CD4-positive, alpha-beta T cell (primary cell): ENCODE results near the gene TMEM269. TPM values are rescaled to one million over a fixed set of nuclear protein-coding genes. Genes with fewer than 3 reads are reported as not detected.

Experiments
- ATAC-seq: fragments of 200-7000 bp; cut with Tn5 transposase; one replicate; pipeline ENCODE4 v1.10.0; 2022; ENCODE audit warnings: mild to moderate bottlenecking; ENCODE audit not compliant: poor library complexity
- CTCF ChIA-PET: fragments of 350-600 bp; sonication (Branson Sonifier 250); formaldehyde crosslinking; loops from one replicate; lab custom pipeline; 2021; ENCODE audit warnings: antibody characterized with exemption, inconsistent platforms; lab: Charles Lee
- POLR2A ChIA-PET: fragments of 350-600 bp; sonication (Branson Sonifier 250); formaldehyde crosslinking; loops from one replicate; lab custom pipeline; 2021; ENCODE audit warnings: antibody characterized with exemption, inconsistent platforms; lab: Charles Lee
- DNase-seq, 14 experiments: peaks; one replicate each; pipeline ENCODE4 v3.0.0-alpha.2; 2013 to 2020; ENCODE audit warnings: mixed read lengths in 2 of 14
- H3K27ac ChIP-seq, 2 donors: one replicate each; pipeline versions ENCODE4 v1.5.1 to v1.7.0; 2013; ENCODE audit warnings: low read length in 2 of 2, low read depth in 1 of 2, mild to moderate bottlenecking in 1 of 2
- H3K27me3 ChIP-seq, 2 experiments: 1 replicate in 1 of 2; 2 replicates in 1 of 2; pipeline versions ENCODE4 v1.6.1 to v1.7.0; 2013; ENCODE audit warnings: low read length in 2 of 2, control low read depth in 1 of 2, mild to moderate bottlenecking in 1 of 2, moderate library complexity in 1 of 2; ENCODE audit not compliant: insufficient read depth in 2 of 2, control insufficient read depth in 1 of 2
- H3K36me3 ChIP-seq: one replicate; pipeline ENCODE4 v1.6.1; 2013; ENCODE audit warnings: low read length, control low read depth; ENCODE audit not compliant: insufficient read depth
- H3K4me1 ChIP-seq: one replicate; pipeline ENCODE4 v1.6.1; 2013; ENCODE audit warnings: low read length, control low read depth; ENCODE audit not compliant: insufficient read depth
- H3K4me3 ChIP-seq: one replicate; pipeline ENCODE4 v1.5.1; 2013; ENCODE audit warnings: mild to moderate bottlenecking, low read length, moderate library complexity
- H3K9me3 ChIP-seq, 2 experiments: 1 replicate in 1 of 2; 2 replicates in 1 of 2; pipeline versions ENCODE4 v1.6.1 to v1.7.0; 2013; ENCODE audit warnings: low read length in 2 of 2, mild to moderate bottlenecking in 2 of 2, control low read depth in 1 of 2, moderate library complexity in 1 of 2; ENCODE audit not compliant: control insufficient read depth in 1 of 2, insufficient read depth in 1 of 2
- H3K27ac Mint-ChIP-seq: one replicate; pipeline ENCODE4 v1.8.0; 2020; ENCODE audit warnings: mixed read lengths
- H3K27me3 Mint-ChIP-seq: one replicate; pipeline ENCODE4 v1.8.0; 2021; ENCODE audit warnings: mixed read lengths
- H3K36me3 Mint-ChIP-seq: one replicate; pipeline ENCODE4 v1.8.0; 2021; ENCODE audit warnings: low read depth, mixed read lengths
- H3K4me1 Mint-ChIP-seq: one replicate; pipeline ENCODE4 v1.8.0; 2021; ENCODE audit warnings: low read depth, mixed read lengths
- H3K4me3 Mint-ChIP-seq: one replicate; pipeline ENCODE4 v1.8.0; 2020; ENCODE audit warnings: mild to moderate bottlenecking, mixed read lengths
- H3K9me3 Mint-ChIP-seq: one replicate; pipeline ENCODE4 v1.8.0; 2020; ENCODE audit warnings: mixed read lengths
- intact Hi-C, 2 experiments: fragments of 100-400 bp; cut with DNase I in 1 of 2; cut with micrococcal nuclease in 1 of 2; formaldehyde crosslinking; loops; one replicate each; pipeline versions ENCODE4 v1.15.1 to v1.9.0; 2023 to 2025; cut with DNase I, micrococcal nuclease
- total RNA-seq, 174 experiments: library from RNA in 2 of 174; stranded (reverse) in 2 of 174; gene quantifications; one replicate each; pipeline ENCODE4 v1.2.3 and lab custom pipeline; 2021 to 2026
- TF ChIP-seq, protein P1 (sequence below): fragments of 200-600 bp; IDR thresholded peaks from one replicate; pipeline ENCODE4 v1.8.0; 2022; ENCODE audit warnings: antibody characterized with exemption, mild to moderate bottlenecking

Gene TMEM269
- total RNA-seq, 2 experiments from 2014 or later = 0.60 to 1.1 TPM

DNA sequence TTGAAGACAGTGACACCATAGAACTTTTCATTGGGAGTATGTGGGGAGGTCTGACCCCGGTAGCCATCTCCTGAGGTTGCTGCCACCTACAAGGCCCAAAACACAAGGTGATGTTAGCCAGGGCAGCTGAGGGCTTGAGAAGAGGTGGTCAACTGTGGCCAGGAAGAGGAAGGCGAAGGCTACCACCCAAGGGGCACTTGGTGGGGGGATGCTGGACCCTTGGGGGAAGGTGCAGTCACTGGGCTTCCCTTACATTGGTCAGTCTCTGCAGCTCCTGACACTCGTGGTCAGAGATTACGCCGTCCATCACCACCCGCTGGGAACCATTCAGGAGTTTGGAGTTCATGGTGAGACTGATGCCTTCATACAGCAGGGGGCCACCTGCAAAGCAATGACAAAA, 32.5 kb upstream of the TMEM269 start:
- no peaks in the 10 kb centered on the region for H3K27me3 Mint-ChIP-seq
- CTCF ChIA-PET = interaction anchor here (0.9 kb wide), 1 partner anchor 579 kb away, joined by 3 read pairs; no protein-coding TSS in a partner anchor
- H3K27ac Mint-ChIP-seq = no peak overlapping the region
- no peak overlapping the region for H3K4me3 ChIP-seq
- TF ChIP-seq, protein P1, sequence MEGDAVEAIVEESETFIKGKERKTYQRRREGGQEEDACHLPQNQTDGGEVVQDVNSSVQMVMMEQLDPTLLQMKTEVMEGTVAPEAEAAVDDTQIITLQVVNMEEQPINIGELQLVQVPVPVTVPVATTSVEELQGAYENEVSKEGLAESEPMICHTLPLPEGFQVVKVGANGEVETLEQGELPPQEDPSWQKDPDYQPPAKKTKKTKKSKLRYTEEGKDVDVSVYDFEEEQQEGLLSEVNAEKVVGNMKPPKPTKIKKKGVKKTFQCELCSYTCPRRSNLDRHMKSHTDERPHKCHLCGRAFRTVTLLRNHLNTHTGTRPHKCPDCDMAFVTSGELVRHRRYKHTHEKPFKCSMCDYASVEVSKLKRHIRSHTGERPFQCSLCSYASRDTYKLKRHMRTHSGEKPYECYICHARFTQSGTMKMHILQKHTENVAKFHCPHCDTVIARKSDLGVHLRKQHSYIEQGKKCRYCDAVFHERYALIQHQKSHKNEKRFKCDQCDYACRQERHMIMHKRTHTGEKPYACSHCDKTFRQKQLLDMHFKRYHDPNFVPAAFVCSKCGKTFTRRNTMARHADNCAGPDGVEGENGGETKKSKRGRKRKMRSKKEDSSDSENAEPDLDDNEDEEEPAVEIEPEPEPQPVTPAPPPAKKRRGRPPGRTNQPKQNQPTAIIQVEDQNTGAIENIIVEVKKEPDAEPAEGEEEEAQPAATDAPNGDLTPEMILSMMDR = no peak
- POLR2A ChIA-PET = interaction anchor here (0.9 kb wide), 1 partner anchor 14 kb away, joined by 3 read pairs; no protein-coding TSS in a partner anchor
- H3K4me3 Mint-ChIP-seq = no peak overlapping the region
- H3K9me3 Mint-ChIP-seq = no peaks in the 10 kb centered on the region
- no peak for ATAC-seq
- peaks cover 4% of the 10 kb centered on the region for H3K4me1 Mint-ChIP-seq
- no peak overlapping the region for H3K27ac ChIP-seq
- no peaks in the 10 kb centered on the region for H3K4me1 ChIP-seq
- peaks cover 88% of the 10 kb centered on the region for H3K36me3 Mint-ChIP-seq
- H3K27me3 ChIP-seq = no peaks in the 10 kb centered on the region
- intact Hi-C loops = no loop called here
- H3K9me3 ChIP-seq = no peaks in the 10 kb centered on the region
- H3K36me3 ChIP-seq = peaks cover 79% of the 10 kb centered on the region
- no peak for DNase-seq

DNA sequence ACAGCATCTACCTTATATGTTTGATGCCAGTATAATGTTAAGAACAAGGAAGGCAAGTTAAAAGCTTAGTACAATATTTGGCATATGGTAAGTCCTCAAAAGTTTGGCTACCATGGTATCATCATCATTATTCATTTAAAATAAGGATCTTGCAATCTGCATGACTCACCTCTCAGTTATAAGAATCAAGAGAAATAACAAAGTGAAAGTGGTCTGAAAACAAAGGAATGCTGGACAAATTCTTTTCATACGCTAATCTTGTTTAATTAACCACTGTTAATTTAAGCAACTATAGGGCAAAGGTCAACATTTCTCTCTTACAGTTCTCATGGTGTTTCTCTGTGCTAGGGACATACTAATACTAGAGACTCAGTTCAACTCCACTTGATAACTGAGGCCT, 31.7 kb upstream of the TMEM269 start:
- Mint-ChIP-seq H3K9me3 (no peaks in the 10 kb centered on the region), H3K4me1 (peaks cover 4% of the 10 kb centered on the region), H3K4me3 (no peak overlapping the region), H3K27ac (no peak overlapping the region), H3K36me3 (peaks cover 91% of the 10 kb centered on the region), H3K27me3 (no peaks in the 10 kb centered on the region)
- POLR2A ChIA-PET = interaction anchor here (0.9 kb wide), 1 partner anchor 13 kb away, joined by 3 read pairs; no protein-coding TSS in a partner anchor
- CTCF ChIA-PET = interaction anchor here (0.9 kb wide), 1 partner anchor 580 kb away, joined by 3 read pairs; no protein-coding TSS in a partner anchor
- ATAC-seq = no peak
- H3K36me3 ChIP-seq = peaks cover 79% of the 10 kb centered on the region
- no peak overlapping the region for H3K4me3 ChIP-seq
- no peak for DNase-seq
- H3K27ac ChIP-seq = no peak overlapping the region
- no peaks in the 10 kb centered on the region for H3K4me1 ChIP-seq
- intact Hi-C loops = no loop called here
- no peaks in the 10 kb centered on the region for H3K27me3 ChIP-seq
- TF ChIP-seq, protein P1 = no peak
- no peaks in the 10 kb centered on the region for H3K9me3 ChIP-seq

DNA sequence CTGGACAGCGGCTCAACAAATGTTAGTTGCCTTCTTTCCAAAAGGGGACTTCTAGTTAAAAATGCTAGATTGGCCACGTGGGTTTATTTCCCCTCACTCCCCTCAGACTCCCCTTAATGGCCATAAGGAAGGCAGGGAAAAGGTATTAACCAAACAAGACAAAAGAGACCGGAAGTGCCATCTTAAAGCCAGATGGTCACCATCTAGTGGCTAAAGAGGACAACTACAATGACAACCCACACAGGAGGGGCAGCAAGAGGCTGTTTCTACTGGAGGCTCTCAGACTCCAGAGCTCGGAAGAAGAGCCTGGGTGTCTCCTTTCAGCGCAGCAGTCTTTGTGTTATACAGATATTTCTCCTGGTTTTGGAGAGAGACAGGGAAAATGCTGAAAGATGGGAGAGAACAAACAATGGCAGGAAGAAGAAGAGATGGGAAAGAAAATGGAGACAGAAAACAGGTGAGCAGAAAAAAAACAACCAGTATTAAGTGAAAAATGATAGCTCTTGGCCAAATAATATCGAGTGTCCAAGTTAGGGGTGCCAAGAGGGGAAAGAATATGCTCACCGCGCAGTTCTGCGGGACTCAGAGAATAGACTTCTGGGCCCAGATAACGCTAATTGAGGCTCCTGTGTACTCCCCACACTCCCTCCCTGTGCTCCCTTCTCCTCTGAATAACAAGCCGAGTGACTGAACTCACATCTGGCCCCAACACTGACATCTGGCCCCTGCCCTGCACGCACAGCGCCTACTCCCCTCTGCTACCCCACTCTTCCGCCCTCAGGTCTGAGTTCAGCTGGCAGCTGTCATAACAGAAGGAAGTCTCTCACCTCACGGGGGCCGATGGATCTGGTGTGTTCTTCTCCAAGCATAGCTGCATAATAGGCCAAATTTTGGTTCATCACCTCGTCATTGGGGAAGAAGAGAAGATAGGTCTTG, 27.6 kb upstream of the TMEM269 start:
- POLR2A ChIA-PET = interaction anchor here (3.3 kb wide), 1 partner anchor 10 kb away, joined by 21 read pairs; the partner anchor contains the start of genes C1orf50 and P3H1
- Mint-ChIP-seq H3K36me3 (peaks cover 79% of the 10 kb centered on the region), H3K27ac (no peak overlapping the region), H3K9me3 (no peaks in the 10 kb centered on the region), H3K4me3 (no peak overlapping the region), H3K4me1 (peaks cover 4% of the 10 kb centered on the region), H3K27me3 (no peaks in the 10 kb centered on the region)
- TF ChIP-seq, protein P1 = peak; percentile 58
- peak in 3 of 14 experiments; percentile 33 to 62 (median 59) for DNase-seq
- intact Hi-C loops = no loop called here
- Histone ChIP-seq H3K27me3 (no peaks in the 10 kb centered on the region), H3K9me3 (no peaks in the 10 kb centered on the region), H3K4me3 (no peak overlapping the region), H3K4me1 (no peaks in the 10 kb centered on the region), H3K27ac (no peak overlapping the region), H3K36me3 (peaks cover 79% of the 10 kb centered on the region)
- peak; percentile 44 for ATAC-seq
- CTCF ChIA-PET = interaction anchor here (0.6 to 1.2 kb wide), 3 partner anchors 17 to 179 kb away, joined by 3 read pairs; partner anchors contain the start of gene CLDN19
